ENCODE measurements around the gene TNFSF10. TPM values are rescaled to one million over a fixed set of nuclear protein-coding genes. Genes with fewer than 3 reads are reported as not detected.
"Not testable (repeated sequence)": the region's sequence is repeated elsewhere in the genome, so short reads cannot be mapped to it uniquely, and the experiment has no call there.

TNFSF10 gene
- total RNA-seq: 45.3 TPM

DNA sequence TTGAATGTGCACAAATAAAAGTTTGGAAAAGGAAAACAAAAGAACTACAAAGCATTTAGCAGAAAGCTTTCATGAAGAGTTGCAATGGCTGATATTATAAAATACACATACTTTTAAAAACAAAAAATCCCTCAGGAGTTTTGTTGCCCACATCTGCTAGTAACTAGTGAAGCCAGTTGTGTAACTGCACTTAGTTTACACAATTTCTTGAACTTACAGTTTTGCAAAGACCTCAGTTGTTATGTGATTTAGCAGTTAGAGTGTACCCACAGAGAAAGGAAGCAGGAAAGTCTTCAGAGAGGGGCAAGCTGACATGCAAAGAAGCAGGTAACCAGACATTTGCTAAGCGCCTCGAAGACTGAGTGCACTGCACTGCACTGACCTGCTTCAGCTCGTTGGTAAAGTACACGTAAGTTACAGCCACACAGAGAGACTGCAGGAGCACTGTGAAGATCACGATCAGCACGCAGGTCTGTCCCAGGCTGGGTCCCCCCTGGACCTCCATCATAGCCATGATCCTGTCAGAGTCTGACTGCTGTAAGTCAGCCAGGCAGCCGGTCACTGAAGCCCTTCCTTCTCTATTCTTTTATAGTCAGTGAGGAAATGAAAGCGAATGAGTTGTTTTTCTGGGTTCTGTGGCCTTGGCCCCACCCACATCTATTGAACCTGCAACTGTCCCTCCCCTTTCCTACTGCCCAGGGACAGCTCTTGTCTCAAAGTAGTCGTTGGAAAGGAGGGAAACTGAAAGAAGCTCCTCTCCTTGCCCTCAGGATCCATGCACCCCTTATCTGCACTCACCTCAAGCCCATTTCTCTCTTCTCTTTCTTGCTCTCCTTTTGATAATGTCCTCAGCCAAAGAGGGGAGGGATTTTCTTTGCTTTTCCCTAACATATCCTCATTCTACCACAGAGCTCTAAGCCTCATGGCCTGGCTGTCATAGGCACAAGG, at the start of gene TNFSF10:
Gene TNFSF10 (minus strand): TSS at position 560 of the 948 bp plus-strand sequence. CDS start 46 bp downstream, at position 514.
- ATAC-seq: peak; percentile 95
- DNase-seq (ENCODE audit: low spot score): peak; percentile 83

GRCh38 chr3:172569128-172570008, 46.1 kb upstream of the TNFSF10 start:
- ATAC-seq: peak; percentile 69

DNA sequence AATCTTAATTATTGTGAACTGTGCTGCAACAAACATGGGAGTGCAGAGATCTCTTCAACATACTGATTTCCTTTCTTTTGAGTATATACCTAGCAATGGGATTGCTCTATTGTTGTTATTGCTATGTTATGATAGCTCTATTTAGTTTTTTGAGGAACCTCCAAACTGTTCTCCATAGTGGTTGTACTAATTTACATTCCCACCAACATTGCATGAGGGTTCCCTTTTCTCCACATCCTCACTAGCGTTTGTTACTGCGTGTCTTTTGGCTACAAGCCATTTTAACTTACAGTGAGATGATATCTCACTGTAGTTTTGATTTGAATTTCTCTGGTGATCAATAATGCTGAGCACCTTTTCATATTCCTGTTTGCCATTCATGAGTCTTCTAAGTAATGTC, 45.5 kb upstream of the TNFSF10 start:
- ATAC-seq (no peak), DNase-seq (ENCODE audit: low spot score) (no peak)

More at GRCh38 chr3:172569128-172570008, 46.1 kb upstream of the TNFSF10 start:
- DNase-seq (ENCODE audit: low spot score): no peak

DNA sequence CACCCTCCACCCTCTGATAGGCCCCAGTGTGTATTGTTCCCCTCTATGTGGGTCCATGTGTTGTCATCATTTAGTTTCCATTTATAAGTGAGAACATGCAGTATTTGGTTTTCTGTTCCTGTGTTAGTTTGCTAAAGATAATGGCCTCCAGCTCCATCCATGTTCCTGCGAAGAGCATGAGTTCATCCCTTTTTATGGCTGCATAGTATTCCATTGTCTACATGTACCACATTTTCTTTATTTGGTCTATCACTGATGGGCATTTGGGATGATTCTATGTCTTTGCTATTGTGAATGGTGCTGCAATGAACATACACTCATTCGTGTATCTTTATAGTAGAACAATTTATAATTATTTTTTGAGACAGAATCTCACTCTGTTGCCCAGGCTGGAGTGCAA, 43.6 kb upstream of the TNFSF10 start:
- not testable (repeated sequence) for ATAC-seq; DNase-seq (ENCODE audit: low spot score)

- ATAC-seq: no peak
- no peak for DNase-seq (ENCODE audit: low spot score)
Observed at GRCh38 chr3:172564499-172564898, 41.3 kb upstream of the TNFSF10 start.

DNA sequence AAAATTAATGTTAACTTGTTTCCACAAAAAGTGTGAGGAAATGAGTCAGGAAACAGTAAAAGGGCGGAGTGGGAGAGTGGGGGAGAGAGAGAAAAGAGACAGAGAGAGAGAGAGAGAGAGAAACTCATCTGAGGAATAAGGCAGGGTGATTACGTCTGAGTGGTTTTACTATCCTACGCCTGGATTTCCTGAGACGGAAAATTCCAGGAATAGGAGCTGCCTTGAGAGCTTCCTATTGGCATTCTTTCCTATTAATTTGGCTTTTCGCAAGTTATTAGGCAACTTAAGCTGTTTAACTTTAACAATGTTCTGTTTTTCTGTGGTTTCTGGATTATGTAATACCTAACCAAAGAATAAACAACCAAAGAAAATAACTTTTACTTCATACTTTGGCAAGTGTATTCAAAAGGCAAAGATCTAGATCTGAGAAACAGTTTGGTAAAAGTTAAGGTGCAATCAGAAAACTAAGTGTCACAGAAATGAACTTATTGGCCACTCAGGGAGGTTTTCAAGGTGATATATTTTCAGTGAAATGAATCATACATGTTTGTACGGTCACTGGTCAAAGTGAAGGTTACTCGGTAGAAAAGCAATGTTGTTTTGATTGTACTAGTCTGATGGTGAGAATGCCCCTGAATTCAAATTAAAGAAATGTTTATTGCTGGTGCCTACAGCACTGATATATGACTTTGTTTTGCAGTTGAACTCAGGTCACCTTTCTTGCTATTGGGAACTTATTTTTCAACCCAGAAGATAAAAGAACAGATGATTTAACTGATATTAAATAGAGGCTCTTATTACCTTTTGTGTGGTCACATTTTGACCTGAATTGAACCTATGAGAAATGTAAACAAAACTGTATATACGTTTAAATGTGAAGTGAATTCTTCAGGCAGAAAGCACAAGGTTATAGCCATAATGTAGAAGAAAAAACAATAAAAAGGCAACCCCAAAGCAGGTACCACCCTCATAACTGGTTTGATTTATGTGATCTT, 39.9 kb upstream of the TNFSF10 start:
- DNase-seq (ENCODE audit: low spot score): no peak
- peak; percentile 65 for ATAC-seq

GRCh38 chr3:172561897-172562640, 38.8 kb upstream of the TNFSF10 start:
- DNase-seq (ENCODE audit: low spot score) (no peak), ATAC-seq (peak; percentile 7)

GRCh38 chr3:172560586-172560985, 37.4 kb upstream of the TNFSF10 start:
- DNase-seq (ENCODE audit: low spot score) (no peak), ATAC-seq (no peak)

DNA sequence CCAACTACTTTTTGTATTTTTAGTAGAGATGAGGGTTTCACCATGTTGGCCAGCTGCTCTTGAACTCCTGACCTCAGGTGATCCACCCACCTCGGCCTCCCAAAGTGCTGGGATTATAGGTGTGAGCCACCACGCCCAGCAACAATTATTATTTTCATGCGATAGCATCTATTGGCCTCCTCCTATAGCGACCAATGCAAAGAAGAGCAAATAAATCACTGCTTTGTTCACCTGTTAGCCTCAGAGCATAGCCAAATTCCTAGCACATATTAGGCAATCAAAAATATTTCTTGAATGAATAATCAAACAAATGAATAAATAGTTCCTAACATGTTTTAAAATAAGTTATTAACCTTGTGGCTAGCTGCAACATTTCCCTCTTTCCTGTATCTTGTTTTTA, 36.8 kb upstream of the TNFSF10 start:
- DNase-seq (ENCODE audit: low spot score): no peak
- ATAC-seq: no peak

- ATAC-seq: no peak
- DNase-seq (ENCODE audit: low spot score): no peak
Observed at GRCh38 chr3:172559020-172559419, 35.8 kb upstream of the TNFSF10 start.

GRCh38 chr3:172557515-172558220, 34.4 kb upstream of the TNFSF10 start:
- no peak for DNase-seq (ENCODE audit: low spot score)
- peak; percentile 50 for ATAC-seq

DNA sequence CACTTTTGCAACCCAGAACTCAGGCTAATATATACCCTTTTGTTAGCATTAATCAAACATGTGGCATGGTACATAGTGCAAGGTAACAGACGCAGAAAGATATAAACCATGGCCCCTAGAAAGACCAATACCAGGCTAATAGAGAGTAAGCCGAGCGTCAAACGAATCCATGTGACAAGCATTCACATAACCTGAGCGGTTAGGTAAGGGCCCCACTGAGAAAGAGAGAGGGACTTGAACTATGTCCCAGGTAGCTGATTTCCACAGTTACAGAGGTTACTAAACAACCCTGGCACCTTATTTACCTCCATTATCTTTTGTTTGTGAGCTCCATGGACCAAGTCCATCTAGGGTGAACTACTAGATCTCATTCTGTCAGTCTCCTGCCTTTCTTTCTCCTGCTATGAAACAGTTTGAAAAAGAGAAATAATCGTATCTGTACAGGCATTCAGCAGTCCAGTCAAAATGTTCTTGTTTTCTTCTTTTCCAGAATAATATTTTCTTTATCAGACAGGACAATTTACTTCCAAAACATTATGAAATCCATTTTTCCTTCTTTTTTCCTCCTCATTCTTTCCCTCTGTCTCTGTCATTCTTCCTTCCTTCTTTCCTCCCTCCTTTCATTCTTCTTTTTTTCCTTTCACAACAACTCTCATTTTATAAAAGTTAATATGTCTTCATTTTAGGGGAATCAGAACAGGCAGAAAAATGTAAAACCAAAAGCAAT, 30.5 kb upstream of the TNFSF10 start:
- ATAC-seq (peak; percentile 74), DNase-seq (ENCODE audit: low spot score) (peak; percentile 74)

- no peak for ATAC-seq
- no peak for DNase-seq (ENCODE audit: low spot score)
Observed at GRCh38 chr3:172552607-172553006, 29.4 kb upstream of the TNFSF10 start.

- DNase-seq (ENCODE audit: low spot score) (no peak), ATAC-seq (no peak)
Observed at GRCh38 chr3:172551874-172552273, 28.6 kb upstream of the TNFSF10 start.

- ATAC-seq (no peak), DNase-seq (ENCODE audit: low spot score) (no peak)
Observed at GRCh38 chr3:172550347-172550943, 27.2 kb upstream of the TNFSF10 start.

DNA sequence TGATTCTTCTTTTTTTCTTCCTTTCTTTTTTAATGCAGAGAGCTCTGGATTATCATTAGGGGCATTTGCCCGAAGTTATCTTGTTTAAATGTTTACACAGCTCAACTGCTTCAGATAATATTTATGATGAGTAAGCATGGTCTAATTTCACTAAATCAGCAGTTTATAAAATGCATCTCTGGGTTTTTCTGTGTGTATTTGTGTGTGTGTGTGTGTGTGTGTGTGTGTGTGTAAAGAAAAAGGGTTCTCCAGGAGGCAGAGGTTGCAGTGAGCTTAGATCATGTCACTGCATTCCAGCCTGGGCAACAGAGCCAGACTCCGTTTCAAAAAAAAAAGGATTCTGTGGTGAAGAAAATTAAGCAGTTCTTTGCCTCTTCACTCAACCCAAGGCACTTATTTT, 25.9 kb upstream of the TNFSF10 start:
- peak; percentile 46 for ATAC-seq

GRCh38 chr3:172546628-172547214, 23.5 kb upstream of the TNFSF10 start:
- ATAC-seq (peak; percentile 5), DNase-seq (ENCODE audit: low spot score) (no peak)

More for the DNA sequence above, 25.9 kb upstream of the TNFSF10 start:
- no peak for DNase-seq (ENCODE audit: low spot score)
